Keratinocyte (primary cell): ENCODE data around the gene ENG. TPM values are rescaled to one million over a fixed set of nuclear protein-coding genes. Genes with fewer than 3 reads are reported as not detected.

Experiments
- DNase-seq: peaks from one replicate; pipeline ENCODE4 v3.0.0-alpha.2; 2011; ENCODE audit warnings: low read depth, missing footprints, low spot score
- FAIRE-seq: peaks from 2 replicates; lab custom pipeline; 2011; peaks lifted over from hg19 to GRCh38; lab: Jason Lieb, UNC
- H2AFZ ChIP-seq: 2 replicates; pipeline ENCODE4 v1.6.0; 2012; ENCODE audit warnings: low read length, control low read depth, inconsistent platforms; ENCODE audit not compliant: control insufficient read depth
- H3K27ac ChIP-seq: 2 replicates; pipeline ENCODE4 v1.5.1; 2011; ENCODE audit warnings: low read length; ENCODE audit not compliant: control insufficient read depth, insufficient read depth
- H3K27me3 ChIP-seq: 3 replicates; pipeline ENCODE4 v1.6.0; 2011; ENCODE audit warnings: low read length; ENCODE audit not compliant: control insufficient read depth, insufficient read depth; ENCODE audit errors: extremely low read depth
- H3K36me3 ChIP-seq, 2 experiments: 2 replicates in 1 of 2; 3 replicates in 1 of 2; pipeline ENCODE4 v1.5.1; 2011; ENCODE audit warnings: low read length in 2 of 2, mild to moderate bottlenecking in 1 of 2; ENCODE audit not compliant: control insufficient read depth in 2 of 2, insufficient read depth in 2 of 2; ENCODE audit errors: extremely low read depth in 1 of 2
- H3K4me1 ChIP-seq: 3 replicates; pipeline ENCODE4 v1.5.1; 2011; ENCODE audit warnings: low read length; ENCODE audit not compliant: control insufficient read depth, insufficient read depth; ENCODE audit errors: extremely low read depth
- H3K4me2 ChIP-seq: 3 replicates; pipeline ENCODE4 v1.6.0; 2011; ENCODE audit warnings: low read depth, low read length; ENCODE audit not compliant: control insufficient read depth, insufficient read depth; ENCODE audit errors: extremely low read depth
- H3K4me3 ChIP-seq, 3 experiments: fragments of 200-600 bp in 1 of 3; sonication (generic) in 1 of 3; 2 replicates in 2 of 3; 3 replicates in 1 of 3; pipeline ENCODE4 v1.5.1; 2011 to 2016; ENCODE audit warnings: low read length in 3 of 3, mild to moderate bottlenecking in 3 of 3, control low read depth in 2 of 3, inconsistent platforms in 1 of 3, low read depth in 1 of 3, mixed read lengths in 1 of 3, mixed run types in 1 of 3, moderate library complexity in 1 of 3; ENCODE audit not compliant: control insufficient read depth in 2 of 3, insufficient read depth in 2 of 3; ENCODE audit errors: extremely low read depth in 1 of 3
- H3K79me2 ChIP-seq: 2 replicates; pipeline ENCODE4 v1.6.0; 2012; ENCODE audit warnings: low read length; ENCODE audit not compliant: control insufficient read depth, insufficient read depth
- H3K9ac ChIP-seq: 3 replicates; pipeline ENCODE4 v1.6.0; 2011; ENCODE audit warnings: low read length; ENCODE audit not compliant: control insufficient read depth, insufficient read depth; ENCODE audit errors: extremely low read depth
- H3K9me1 ChIP-seq: 3 replicates; pipeline ENCODE4 v1.6.0; 2011; ENCODE audit warnings: low read length; ENCODE audit not compliant: control insufficient read depth, insufficient read depth; ENCODE audit errors: extremely low read depth
- H3K9me3 ChIP-seq: 2 replicates; pipeline ENCODE4 v1.5.1; 2012; ENCODE audit warnings: low read depth, low read length; ENCODE audit not compliant: control insufficient read depth
- H4K20me1 ChIP-seq: 3 replicates; pipeline ENCODE4 v1.6.0; 2011; ENCODE audit warnings: low read length; ENCODE audit not compliant: control insufficient read depth, insufficient read depth; ENCODE audit errors: extremely low read depth
- EZH2 ChIP-seq: IDR thresholded peaks from one replicate; pipeline ENCODE4 v1.6.1; 2012; ENCODE audit warnings: inconsistent platforms, mild to moderate bottlenecking, low read length, moderate library complexity
- dilution Hi-C: fragments of 300-500 bp; cut with MboI; formaldehyde crosslinking; loops from one replicate; pipeline ENCODE4 v1.7.0; 2020; ENCODE audit warnings: low sequenced_read_pairs; ENCODE audit not compliant: extremely low pct_ligation_motif_present
- polyA plus RNA-seq, 5 experiments: library from polyadenylated mRNA; depleted of rRNA in 3 of 5; stranded (reverse) in 3 of 5; stranded (forward) in 1 of 5; unstranded in 1 of 5; fragments of >200 nt; gene quantifications; 1 replicate in 1 of 5; 2 replicates in 3 of 5; 3 replicates in 1 of 5; pipeline versions ENCODE4 v1.2.1 to v1.2.3, GENCODE V29; 2011 to 2012; ENCODE audit warnings: missing spikeins in 2 of 5, low read depth in 1 of 5, low replicate concordance in 1 of 5
- TF ChIP-seq, protein P1 (sequence below), 3 experiments: IDR thresholded peaks in 1 of 3; conservative IDR thresholded peaks in 1 of 3; optimal IDR thresholded peaks in 1 of 3; 2 replicates in 2 of 3; 3 replicates in 1 of 3; pipeline versions ENCODE3 to v1.5.1; 2011; ENCODE audit warnings: low read length in 3 of 3, mild to moderate bottlenecking in 3 of 3, moderate library complexity in 2 of 3, control low read depth in 1 of 3, inconsistent platforms in 1 of 3; ENCODE audit not compliant: insufficient read depth in 2 of 3; ENCODE audit errors: extremely low read depth in 1 of 3

Gene ENG
- polyA plus RNA-seq, 1 donor (not counting 4 experiments of a cell fraction or from before 2014, with no cell fraction given) = 0.22 TPM

DNA sequence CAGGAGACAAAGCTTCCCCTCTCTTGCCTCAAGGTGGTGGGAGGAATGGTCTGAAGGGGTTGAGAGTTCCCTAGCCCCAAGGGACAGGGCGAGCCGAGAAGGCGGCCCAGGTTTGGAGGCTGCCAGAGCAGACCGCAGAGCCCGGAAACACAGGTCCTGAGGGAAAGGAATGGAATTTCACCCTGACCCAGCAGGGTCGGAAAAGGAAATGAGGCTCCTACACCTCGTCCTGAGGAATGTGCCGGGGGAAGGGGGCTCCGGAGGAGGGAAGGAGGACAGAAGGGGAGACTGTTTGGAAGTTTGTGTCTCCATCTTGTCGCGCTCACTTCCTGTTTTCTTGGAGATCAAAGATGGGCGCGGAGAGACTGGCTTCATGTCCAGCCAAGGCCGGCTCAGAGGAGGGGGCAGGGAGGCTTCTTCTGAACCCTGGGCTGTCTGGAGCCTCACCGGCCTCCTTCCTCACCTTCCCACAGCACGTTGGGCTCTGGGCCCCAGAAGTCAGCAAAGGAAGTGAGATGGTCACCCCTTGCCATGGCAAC lies 9.6 kb downstream of the ENG start:
- Histone ChIP-seq H2AFZ (no peak overlapping the region), H3K27me3 (no peaks in the 10 kb centered on the region), H3K9me1 (no peaks in the 10 kb centered on the region), H3K4me1 (peaks cover 4% of the 10 kb centered on the region), H3K9ac (no peak overlapping the region), H3K36me3 (no peaks in the 10 kb centered on the region), H3K79me2 (no peaks in the 10 kb centered on the region), H3K4me2 (no peak overlapping the region), H3K27ac (no peak overlapping the region), H4K20me1 (no peaks in the 10 kb centered on the region), H3K4me3 (no peak overlapping the region), H3K9me3 (peaks cover 9% of the 10 kb centered on the region)
- TF ChIP-seq, protein P1, sequence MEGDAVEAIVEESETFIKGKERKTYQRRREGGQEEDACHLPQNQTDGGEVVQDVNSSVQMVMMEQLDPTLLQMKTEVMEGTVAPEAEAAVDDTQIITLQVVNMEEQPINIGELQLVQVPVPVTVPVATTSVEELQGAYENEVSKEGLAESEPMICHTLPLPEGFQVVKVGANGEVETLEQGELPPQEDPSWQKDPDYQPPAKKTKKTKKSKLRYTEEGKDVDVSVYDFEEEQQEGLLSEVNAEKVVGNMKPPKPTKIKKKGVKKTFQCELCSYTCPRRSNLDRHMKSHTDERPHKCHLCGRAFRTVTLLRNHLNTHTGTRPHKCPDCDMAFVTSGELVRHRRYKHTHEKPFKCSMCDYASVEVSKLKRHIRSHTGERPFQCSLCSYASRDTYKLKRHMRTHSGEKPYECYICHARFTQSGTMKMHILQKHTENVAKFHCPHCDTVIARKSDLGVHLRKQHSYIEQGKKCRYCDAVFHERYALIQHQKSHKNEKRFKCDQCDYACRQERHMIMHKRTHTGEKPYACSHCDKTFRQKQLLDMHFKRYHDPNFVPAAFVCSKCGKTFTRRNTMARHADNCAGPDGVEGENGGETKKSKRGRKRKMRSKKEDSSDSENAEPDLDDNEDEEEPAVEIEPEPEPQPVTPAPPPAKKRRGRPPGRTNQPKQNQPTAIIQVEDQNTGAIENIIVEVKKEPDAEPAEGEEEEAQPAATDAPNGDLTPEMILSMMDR (optimal IDR thresholded peaks at IDR 0.05 in 1 of 3, IDR thresholded peaks at IDR 0.05 in 1 of 3, conservative IDR thresholded peaks at IDR 0.05 in 1 of 3; ENCODE audit: extremely low read depth in 1 of 3, insufficient read depth in 2 of 3, low read length in 3 of 3) = no peak
- TF ChIP-seq EZH2 = no peak
- FAIRE-seq (no peak), DNase-seq (no peak)
- dilution Hi-C loops = no loop called here

DNA sequence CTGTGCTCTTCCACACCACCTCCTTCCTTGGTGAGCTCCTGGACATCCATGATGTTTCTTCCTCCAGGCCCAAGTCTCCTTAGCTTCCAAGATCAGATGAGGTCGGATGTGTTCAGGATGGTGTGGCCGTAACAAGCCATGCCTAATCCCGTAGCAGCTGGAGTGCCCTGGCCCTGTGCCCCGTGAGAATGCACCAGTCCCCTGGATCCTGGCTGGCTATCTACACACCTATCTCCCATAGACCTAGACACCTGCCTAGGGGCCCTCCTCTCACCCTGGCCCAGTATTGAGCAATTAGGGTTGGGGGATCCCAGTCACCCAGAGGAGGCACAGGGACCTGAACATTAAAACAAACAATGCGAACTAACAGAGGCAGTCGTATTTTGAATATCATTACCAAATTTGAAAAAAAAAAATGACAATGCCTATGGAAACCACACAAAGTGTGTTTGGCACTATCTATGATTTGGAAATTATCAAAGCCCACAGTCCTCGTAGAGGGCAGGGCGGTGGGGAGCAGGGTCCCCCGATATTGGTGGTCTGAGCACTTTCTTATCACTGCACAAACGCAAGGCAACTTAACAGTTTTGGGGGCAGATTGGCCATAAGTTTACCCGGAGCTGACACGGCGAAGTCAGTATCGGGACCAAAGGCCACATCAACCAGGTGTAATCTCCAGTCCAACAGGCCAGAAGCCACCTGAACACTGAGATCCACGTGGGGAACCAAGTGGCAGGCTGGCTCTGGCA lies 13.2 kb downstream of the ENG start:
- H3K9ac ChIP-seq = no peak overlapping the region
- H3K9me3 ChIP-seq = no peaks in the 10 kb centered on the region
- H2AFZ ChIP-seq = no peak overlapping the region
- no peaks in the 10 kb centered on the region for H3K79me2 ChIP-seq
- H3K4me1 ChIP-seq = peaks cover under 1% of the 10 kb centered on the region
- DNase-seq (no peak), FAIRE-seq (no peak)
- H3K9me1 ChIP-seq = no peaks in the 10 kb centered on the region
- no peaks in the 10 kb centered on the region for H3K36me3 ChIP-seq
- no peak overlapping the region for H3K4me2 ChIP-seq
- no peaks in the 10 kb centered on the region for H4K20me1 ChIP-seq
- no peak overlapping the region for H3K4me3 ChIP-seq
- dilution Hi-C loops = no loop called here
- no peak for TF ChIP-seq EZH2
- TF ChIP-seq, protein P1 (optimal IDR thresholded peaks at IDR 0.05 in 1 of 3, IDR thresholded peaks at IDR 0.05 in 1 of 3, conservative IDR thresholded peaks at IDR 0.05 in 1 of 3; ENCODE audit: extremely low read depth in 1 of 3, insufficient read depth in 2 of 3, low read length in 3 of 3) = no peak
- H3K27ac ChIP-seq = no peak overlapping the region
- peaks cover 3% of the 10 kb centered on the region for H3K27me3 ChIP-seq
